Cardiac fibroblast (primary cell): ENCODE results near the gene PRAMEF33.
A peak's percentile ranks its signal among the peaks of the same experiment; 100 is the strongest.
"Not testable (repeated sequence)": the region's sequence is repeated elsewhere in the genome, so short reads cannot be mapped to it uniquely, and the experiment has no call there.

ENCODE experiments used
- DNase-seq, 2 donors: peaks; one replicate each; pipeline versions ENCODE4 v3.0.0 to v3.0.0-alpha.2; 2010; ENCODE audit warnings: low read depth in 2 of 2
- H3K4me3 ChIP-seq, 2 donors: replicated peaks in 1 of 2; 1 replicate in 1 of 2; 2 replicates in 1 of 2; pipeline ENCODE4 v1.5.1; 2011; ENCODE audit warnings: low read depth in 2 of 2, low read length in 2 of 2, mild to moderate bottlenecking in 2 of 2, moderate library complexity in 1 of 2
- CTCF ChIP-seq: IDR thresholded peaks from one replicate; pipeline ENCODE4 v1.5.1; 2011; ENCODE audit warnings: low read depth, mild to moderate bottlenecking, low read length, inconsistent platforms

PRAMEF33 gene

GRCh38 chr1:13356774-13357173 is 53.4 kb downstream of the PRAMEF33 start:
- TF ChIP-seq CTCF, result peak; percentile 48
- not testable (repeated sequence) for H3K4me3 ChIP-seq
- DNase-seq, result peak; percentile 63 to 74
